Esophagus muscularis mucosa (tissue), 3 donors: ENCODE measurements around the gene TMEM132C.

Source experiments
- CTCF ChIP-seq, 3 experiments: fragments of 200-600 bp in 2 of 3; fragments of 450-650 bp in 1 of 3; sonication (generic) in 2 of 3; IDR thresholded peaks; one replicate each; pipeline ENCODE4 v1.5.1; 2017 to 2019; ENCODE audit warnings: antibody characterized with exemption in 3 of 3, mild to moderate bottlenecking in 2 of 3, moderate library complexity in 1 of 3
- POLR2A ChIP-seq: fragments of 450-650 bp; IDR thresholded peaks from one replicate; pipeline ENCODE4 v1.6.1; 2017; ENCODE audit warnings: antibody characterized with exemption, moderate library complexity, mild to moderate bottlenecking, low read depth
- POLR2AphosphoS5 ChIP-seq, 2 donors: sonication (generic); formaldehyde crosslinking; IDR thresholded peaks; one replicate each; pipeline ENCODE4 v1.6.1; 2017; ENCODE audit warnings: antibody characterized with exemption in 2 of 2

GRCh38 chr12:128383357-128383937 is 116.5 kb downstream of the TMEM132C start:
- TF ChIP-seq POLR2A (no peak), CTCF (IDR thresholded peaks at IDR 0.05) (no peak), POLR2AphosphoS5 (IDR thresholded peaks at IDR 0.05) (no peak)
